NCI-H128 (cell line): Measurements from ENCODE around the gene UPP2.

Source experiments
- DNase-seq: peaks from one replicate; lab custom pipeline; 2025; ENCODE audit not compliant: unreplicated experiment; lab: John Stamatoyannopoulos, UW

Gene UPP2

GRCh38 chr2:158101384-158101926 is at the start of gene UPP2:
Gene UPP2, plus strand, starts transcription at chr2:158101876. Its CDS starts 188 bp downstream, at chr2:158102064.
- DNase-seq: no peak

DNA sequence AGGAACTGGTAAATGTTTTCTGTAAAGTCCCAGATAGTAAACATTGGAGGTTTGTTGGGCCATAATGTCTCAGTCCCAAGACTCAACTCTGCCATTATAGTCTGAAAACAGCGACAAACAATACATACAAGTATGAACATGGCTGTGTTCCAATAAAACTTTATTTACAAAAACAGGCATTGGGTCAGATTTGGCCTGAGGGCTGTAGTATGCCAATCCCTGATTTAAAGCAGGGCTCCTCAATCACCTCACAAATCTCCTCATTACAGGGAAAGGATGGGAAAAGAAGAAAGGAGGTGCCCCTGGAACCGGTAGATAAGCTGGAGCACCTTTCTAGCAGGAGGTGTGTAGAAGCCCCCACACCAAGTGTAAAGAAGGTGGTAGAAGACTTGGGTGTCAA is 48.9 kb upstream of the UPP2 start:
- no peak for DNase-seq

- no peak for DNase-seq
These were observed 44.8 kb upstream of the UPP2 start for GRCh38 chr2:158056875-158057274.

DNA sequence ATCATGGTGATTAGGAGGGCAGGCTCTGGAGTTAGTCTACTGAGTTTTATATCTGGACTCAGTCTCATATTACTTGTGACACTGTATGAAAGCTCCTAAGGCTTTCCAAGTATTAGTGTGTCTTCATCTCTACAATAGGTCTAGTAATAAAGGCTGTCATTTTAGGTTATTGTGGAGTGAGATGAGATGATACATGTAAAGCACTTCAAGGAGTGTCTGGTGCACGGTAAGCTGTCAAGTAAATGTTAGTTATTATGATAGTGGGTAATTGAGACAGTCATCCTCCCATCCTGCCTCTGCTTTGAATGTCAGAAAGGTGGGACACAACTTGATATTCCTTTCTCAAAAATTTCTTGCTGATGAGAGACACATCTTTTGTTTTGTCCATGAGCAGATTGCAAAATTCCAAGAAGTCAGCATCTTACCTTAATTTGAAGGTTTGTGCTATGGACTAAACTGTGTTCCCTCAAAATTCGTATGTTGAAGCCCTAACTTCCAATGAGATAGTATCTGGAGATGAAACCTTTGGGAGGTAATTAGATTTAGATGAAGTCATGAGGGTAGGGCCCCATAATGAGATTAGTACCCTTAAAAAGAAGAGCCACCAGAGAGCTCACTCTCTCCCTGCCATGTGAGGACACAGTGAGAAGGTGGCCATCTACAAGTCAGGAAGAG is 41.4 kb upstream of the UPP2 start:
- no peak for DNase-seq

DNA sequence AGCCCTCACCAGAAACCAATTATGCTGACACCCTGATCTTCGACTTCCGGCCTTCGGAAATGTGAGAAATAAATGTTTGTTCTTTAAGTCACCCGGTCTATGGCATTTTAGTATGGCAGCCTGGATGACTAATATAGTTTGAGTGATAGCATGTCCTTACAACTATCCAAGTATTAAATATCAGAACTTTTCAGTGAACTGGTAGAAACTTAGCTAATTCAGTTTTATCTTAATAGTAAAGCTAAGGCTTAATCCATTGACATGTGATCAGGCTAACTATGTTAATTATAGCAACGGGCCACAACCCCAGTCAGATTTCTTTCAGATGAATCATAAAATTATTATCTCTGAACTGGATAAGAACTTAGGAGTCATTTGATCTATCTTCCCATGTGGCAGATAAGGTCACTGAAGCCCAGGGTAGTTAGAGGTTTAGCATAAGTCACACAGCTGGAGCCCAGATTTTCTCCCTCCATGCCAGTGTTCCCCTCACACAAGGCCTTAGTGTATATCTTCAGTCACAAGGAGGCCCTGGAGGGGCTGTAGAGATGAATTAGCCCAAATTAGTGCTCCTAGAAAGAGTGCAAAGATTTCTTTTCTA is 40.7 kb upstream of the UPP2 start:
- DNase-seq: no peak

DNA sequence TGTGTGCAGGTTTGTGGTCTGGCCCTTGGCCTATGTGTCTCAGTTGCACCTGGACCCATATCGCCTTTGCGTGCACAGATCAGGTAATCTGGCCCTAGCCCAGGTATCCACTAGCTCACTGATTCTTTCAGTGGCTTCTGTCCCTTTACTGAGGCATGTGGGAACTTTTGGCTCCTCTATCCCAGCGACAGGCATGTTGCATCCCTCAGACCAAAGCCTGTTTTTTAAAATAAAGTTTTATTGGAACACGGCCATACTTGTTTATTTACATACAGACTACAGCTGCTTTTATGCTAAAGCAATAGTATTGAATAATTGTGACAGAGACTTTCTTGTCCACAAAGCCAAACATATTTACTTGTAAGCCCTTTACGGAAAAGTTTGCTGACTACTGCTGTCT is 39.9 kb upstream of the UPP2 start:
- DNase-seq: no peak

DNA sequence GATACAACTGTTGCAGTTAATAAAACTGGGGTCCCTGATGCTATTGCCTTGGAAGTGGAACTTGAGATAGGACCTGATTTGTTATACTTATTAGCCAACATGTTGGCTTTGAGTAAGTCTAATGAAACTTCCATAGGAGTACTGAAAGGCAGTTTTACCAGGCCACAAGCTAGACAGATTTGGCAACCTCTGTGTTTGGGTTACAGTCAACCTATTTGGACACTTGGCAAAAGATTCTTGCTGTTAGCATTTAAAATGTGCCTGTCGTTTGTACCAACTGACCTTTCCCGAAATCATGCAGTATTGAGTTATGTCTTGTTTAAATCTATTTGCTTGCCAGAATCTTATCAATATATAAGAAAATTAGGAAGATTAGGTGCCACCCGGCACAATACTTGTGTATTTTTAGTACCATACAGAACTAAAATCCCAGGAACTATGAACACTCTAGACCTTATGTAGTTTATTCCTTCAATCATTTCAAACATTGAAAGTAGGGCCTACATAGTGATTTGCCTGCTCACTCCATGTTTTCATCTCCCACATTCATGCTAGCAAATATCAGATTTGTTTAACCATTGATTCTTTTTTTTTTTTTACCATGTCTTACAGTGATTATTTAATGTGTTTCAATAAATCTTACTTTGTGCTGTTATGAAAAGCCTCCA is 35.5 kb upstream of the UPP2 start:
- DNase-seq: no peak

- no peak for DNase-seq
These were observed 30.7 kb upstream of the UPP2 start for GRCh38 chr2:158071018-158071417.

DNA sequence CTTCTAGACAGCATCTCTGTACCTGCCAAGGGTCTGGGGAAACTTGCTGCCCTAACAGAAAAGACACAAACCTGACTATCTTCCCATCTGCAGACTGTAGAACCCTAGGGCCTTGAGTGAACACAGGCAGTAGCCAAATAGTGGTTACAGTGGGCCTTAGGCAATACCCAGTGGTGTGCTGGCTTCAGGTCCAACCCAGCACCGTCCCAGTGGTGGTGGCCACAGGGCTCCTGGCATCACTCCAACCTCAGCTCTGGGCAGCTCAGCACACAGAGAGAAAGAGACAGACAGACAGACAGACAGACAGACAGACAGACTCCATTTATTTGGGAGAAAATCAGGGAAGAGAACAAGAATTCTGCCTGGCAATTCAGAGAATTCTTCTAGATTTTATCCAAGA is 29.3 kb upstream of the UPP2 start:
- no peak for DNase-seq

GRCh38 chr2:158079672-158080071 is 22.0 kb upstream of the UPP2 start:
- DNase-seq: no peak

- DNase-seq: no peak
These were observed 13.6 kb upstream of the UPP2 start for GRCh38 chr2:158088093-158088492.

DNA sequence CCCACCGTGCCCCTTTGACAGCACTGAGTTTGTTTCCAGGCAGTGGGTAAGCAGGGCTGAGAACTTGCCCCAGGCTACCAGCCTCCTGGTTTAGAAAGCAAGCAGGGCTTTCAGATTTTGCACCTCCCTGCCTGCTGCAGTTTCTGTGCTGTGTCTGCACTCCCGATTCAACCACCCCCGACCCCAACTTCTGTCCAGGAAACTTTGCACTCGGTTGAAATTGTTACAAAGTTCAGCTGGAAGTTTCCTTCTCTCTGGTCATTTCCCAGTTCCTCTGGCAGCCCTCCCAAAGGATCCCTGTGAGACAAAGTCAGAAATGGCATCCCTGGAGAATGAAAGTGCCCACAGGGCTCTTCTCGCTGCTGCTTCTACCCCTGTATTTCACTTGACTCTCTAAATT is 12.4 kb upstream of the UPP2 start:
- DNase-seq: no peak

DNA sequence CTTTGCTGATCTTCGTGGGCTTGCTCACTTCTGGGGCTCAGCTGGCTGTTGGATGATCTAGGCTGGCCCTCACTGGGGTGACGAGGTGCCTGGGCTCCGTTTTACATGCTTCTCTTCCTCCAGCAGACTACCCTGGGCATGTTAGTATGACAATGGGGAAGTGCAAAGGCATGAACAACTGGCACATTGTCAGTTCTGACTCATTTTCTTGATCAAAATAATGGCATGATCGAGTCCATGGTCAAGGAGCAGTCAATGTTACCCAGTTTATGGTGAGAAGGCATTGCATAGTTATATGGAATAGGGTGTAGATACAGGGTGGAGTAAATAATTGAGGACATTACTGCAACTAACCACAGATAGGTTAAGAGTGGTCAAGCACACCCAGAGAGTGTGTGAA is 10.0 kb upstream of the UPP2 start:
- DNase-seq: no peak

GRCh38 chr2:158094487-158095092 is 7.1 kb upstream of the UPP2 start:
- DNase-seq: no peak

DNA sequence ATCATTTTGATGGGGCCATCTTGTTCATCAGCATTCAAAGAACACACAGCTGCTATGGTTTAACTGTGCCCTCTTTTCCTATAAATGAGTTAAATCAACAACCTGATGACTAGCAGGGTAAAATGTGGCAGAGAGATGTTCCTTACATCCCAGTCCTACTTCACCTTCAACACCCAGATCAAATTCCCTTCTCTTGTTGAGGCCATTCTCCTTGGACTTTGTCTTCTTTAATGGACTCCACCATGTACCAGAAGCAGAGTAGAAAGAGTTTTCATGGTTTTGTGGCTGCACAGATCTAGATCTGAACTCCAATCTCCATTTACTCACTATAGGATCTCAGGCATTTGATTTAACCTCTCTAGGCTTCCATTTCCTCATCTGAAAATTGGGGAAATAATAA is 6.4 kb upstream of the UPP2 start:
- no peak for DNase-seq

GRCh38 chr2:158095912-158096311 is 5.8 kb upstream of the UPP2 start:
- no peak for DNase-seq

- DNase-seq: no peak
These were observed 4.2 kb upstream of the UPP2 start for GRCh38 chr2:158097481-158097880.

DNA sequence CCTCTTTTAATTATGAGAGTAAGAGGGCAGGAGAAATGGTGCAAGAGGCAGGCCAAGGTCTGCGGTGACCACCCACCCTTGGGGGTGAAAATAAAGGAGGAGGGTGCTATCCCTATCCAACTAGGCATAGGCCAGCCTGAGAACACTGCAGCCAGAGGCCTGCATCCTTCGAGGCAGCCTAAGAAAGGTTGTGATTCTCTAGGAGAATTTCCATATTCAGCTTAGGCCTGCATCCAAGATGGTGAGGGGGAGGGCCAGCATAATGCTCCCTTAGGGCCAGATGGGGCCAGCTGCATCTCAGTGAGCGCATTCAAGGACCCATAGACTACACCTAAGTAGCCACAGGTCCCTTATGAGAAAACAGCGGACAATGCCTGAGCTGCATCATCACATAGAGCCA is 3.5 kb upstream of the UPP2 start:
- DNase-seq: no peak

GRCh38 chr2:158099716-158100115 is 2.0 kb upstream of the UPP2 start:
- no peak for DNase-seq

DNA sequence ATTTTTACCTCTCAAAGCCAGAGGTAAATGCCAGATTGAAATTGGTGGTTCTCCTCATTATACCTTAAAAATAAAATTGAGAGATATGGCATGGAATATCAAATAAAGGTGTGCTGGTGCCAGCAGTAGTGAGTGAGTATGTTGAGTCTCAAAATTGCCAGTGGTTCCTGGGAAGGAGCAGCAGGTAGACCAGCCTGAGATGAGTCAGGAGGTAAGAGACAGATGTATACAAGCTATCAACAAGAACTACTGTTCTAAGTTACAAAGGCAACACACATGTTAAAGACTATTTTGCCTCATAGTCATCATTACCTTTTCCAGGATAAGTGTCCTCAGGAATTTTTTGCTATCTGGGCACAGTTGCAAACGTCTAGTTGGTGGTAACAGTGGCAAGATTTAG is 1.3 kb upstream of the UPP2 start:
- DNase-seq: no peak

DNA sequence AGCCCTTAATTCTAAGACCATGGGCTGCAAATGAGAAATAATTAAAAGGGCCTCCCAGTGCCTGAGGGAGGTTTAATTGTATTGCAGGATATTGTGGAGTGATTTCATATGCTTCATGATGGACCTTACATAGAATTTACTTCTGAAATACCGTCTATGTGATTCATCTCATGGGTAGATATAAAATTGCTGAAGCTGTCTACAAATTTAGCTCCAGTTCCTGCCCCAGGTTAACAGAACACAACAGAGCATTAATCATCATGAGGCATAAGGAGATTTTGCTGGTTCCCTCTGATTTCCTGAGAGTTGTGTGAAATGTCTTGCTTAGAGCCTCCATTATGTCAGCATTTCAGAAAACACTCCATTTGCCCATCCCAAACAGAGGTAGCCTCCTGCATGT is 770 bp downstream of the UPP2 start:
- no peak for DNase-seq
